ENCODE data around the gene TRIM31. TPM values are rescaled to one million over a fixed set of nuclear protein-coding genes. Genes with fewer than 3 reads are reported as not detected.

TRIM31 gene
- polyA plus RNA-seq, 4 donors, result 5.2 to 41.6 (median 32.7) TPM

GRCh38 chr6:30062471-30063178 lies 50.3 kb downstream of the TRIM31 start:
- H3K4me3 ChIP-seq (ENCODE audit: low read depth in 1 of 3, low read length in 3 of 3), result peak overlapping the region in 2 of 3 donors; percentile 62 to 85
- peak overlapping the region in 1 of 3 donors; percentile 93 for H3K27ac ChIP-seq (ENCODE audit: low read depth in 1 of 3, low read length in 2 of 3)
- no peaks in the 10 kb centered on the region for H3K27me3 ChIP-seq (ENCODE audit: control insufficient read depth in 3 of 3, insufficient read depth in 3 of 3, low read length in 3 of 3)
- peaks cover 2 to 27% (median 12%) of the 10 kb centered on the region in 3 donors for H3K4me1 ChIP-seq (ENCODE audit: control insufficient read depth in 3 of 3, insufficient read depth in 2 of 3, low read depth in 1 of 3, low read length in 2 of 3)
- FAIRE-seq (no peak), DNase-seq (no peak)
- WGBS, 3 donors, result 82 to 87% (median 86%) methylated on average over 7 of the region's 7 CpGs
- peaks cover 0 to 2% (median 0%) of the 10 kb centered on the region in 3 donors for H3K36me3 ChIP-seq (ENCODE audit: control insufficient read depth in 3 of 3, insufficient read depth in 2 of 3, low read depth in 1 of 3, low read length in 3 of 3)
- H3K9me3 ChIP-seq (ENCODE audit: control insufficient read depth in 2 of 2, insufficient read depth in 1 of 2, low read depth in 1 of 2, low read length in 1 of 2), result no peaks in the 10 kb centered on the region

- WGBS, 3 donors, result 19 to 40% (median 23%) methylated on average over 13 of the region's 13 CpGs
- DNase-seq (no peak), FAIRE-seq (no peak)
- H3K4me1 ChIP-seq (ENCODE audit: control insufficient read depth in 3 of 3, insufficient read depth in 2 of 3, low read depth in 1 of 3, low read length in 2 of 3), result peaks cover 2 to 27% (median 12%) of the 10 kb centered on the region in 3 donors
- no peaks in the 10 kb centered on the region for H3K9me3 ChIP-seq (ENCODE audit: control insufficient read depth in 2 of 2, insufficient read depth in 1 of 2, low read depth in 1 of 2, low read length in 1 of 2)
- H3K36me3 ChIP-seq (ENCODE audit: control insufficient read depth in 3 of 3, insufficient read depth in 2 of 3, low read depth in 1 of 3, low read length in 3 of 3), result peaks cover 0 to 3% (median 0%) of the 10 kb centered on the region in 3 donors
- H3K27me3 ChIP-seq (ENCODE audit: control insufficient read depth in 3 of 3, insufficient read depth in 3 of 3, low read length in 3 of 3), result no peaks in the 10 kb centered on the region
- H3K4me3 ChIP-seq (ENCODE audit: low read depth in 1 of 3, low read length in 3 of 3), result peak overlapping the region; percentile 62 to 85 (median 75)
- H3K27ac ChIP-seq (ENCODE audit: low read depth in 1 of 3, low read length in 2 of 3), result peak overlapping the region; percentile 86 to 97 (median 93)
Measured at GRCh38 chr6:30061858-30062458, 50.9 kb downstream of the TRIM31 start.

GRCh38 chr6:30061092-30061857 lies 51.6 kb downstream of the TRIM31 start, which contains the start of gene POLR1H:
POLR1H (plus strand) TSS chr6:30061265; CDS start chr6:30061525, 260 bp downstream.
- peak; percentile 98 to 99 for DNase-seq
- H3K36me3 ChIP-seq (ENCODE audit: control insufficient read depth in 3 of 3, insufficient read depth in 2 of 3, low read depth in 1 of 3, low read length in 3 of 3), result peaks cover 0 to 3% (median 0%) of the 10 kb centered on the region in 3 donors
- 0% methylated on average over 48 of the region's 48 CpGs for WGBS, 3 donors
- peaks cover 2 to 27% (median 12%) of the 10 kb centered on the region in 3 donors for H3K4me1 ChIP-seq (ENCODE audit: control insufficient read depth in 3 of 3, insufficient read depth in 2 of 3, low read depth in 1 of 3, low read length in 2 of 3)
- peak within 1 kb of the TSS; percentile 62 to 85 (median 75) for H3K4me3 ChIP-seq (ENCODE audit: low read depth in 1 of 3, low read length in 3 of 3)
- no peaks in the 10 kb centered on the region for H3K27me3 ChIP-seq (ENCODE audit: control insufficient read depth in 3 of 3, insufficient read depth in 3 of 3, low read length in 3 of 3)
- peak within 1 kb of the TSS; percentile 86 to 97 (median 93) for H3K27ac ChIP-seq (ENCODE audit: low read depth in 1 of 3, low read length in 2 of 3)
- no peaks in the 10 kb centered on the region for H3K9me3 ChIP-seq (ENCODE audit: control insufficient read depth in 2 of 2, insufficient read depth in 1 of 2, low read depth in 1 of 2, low read length in 1 of 2)
- FAIRE-seq, result no peak

- 0 to 1% (median 0%) methylated on average over 24 of the region's 24 CpGs for WGBS, 3 donors
- DNase-seq (peak in 1 of 2 donors; percentile 63), FAIRE-seq (no peak)
Measured at GRCh38 chr6:30060606-30061091, 52.2 kb downstream of the TRIM31 start.

DNA sequence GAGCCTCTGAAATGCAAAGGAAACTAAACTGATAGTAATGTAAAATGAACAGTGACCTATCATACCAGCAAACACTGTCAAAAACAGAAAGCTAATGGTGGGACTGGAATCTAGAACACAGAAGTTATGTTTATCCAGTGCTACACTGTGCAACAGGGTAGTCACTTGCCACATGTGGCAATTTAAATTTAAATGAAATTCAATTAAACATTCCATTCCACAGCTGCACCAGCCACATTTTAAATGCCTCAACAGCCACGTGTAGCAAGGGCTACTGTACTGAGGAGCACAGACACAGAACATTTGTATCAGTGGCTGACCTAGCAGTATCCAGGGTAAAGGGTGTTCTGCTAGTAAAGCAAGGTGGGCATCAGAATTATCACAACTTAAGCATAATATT lies 57.4 kb downstream of the TRIM31 start:
- Histone ChIP-seq H3K27me3 (ENCODE audit: control insufficient read depth in 3 of 3, insufficient read depth in 3 of 3, low read length in 3 of 3) (no peaks in the 10 kb centered on the region), H3K9me3 (ENCODE audit: control insufficient read depth in 2 of 2, insufficient read depth in 1 of 2, low read depth in 1 of 2, low read length in 1 of 2) (no peaks in the 10 kb centered on the region), H3K4me3 (ENCODE audit: low read depth in 1 of 3, low read length in 3 of 3) (no peak overlapping the region), H3K27ac (ENCODE audit: low read depth in 1 of 3, low read length in 2 of 3) (no peak overlapping the region), H3K4me1 (ENCODE audit: control insufficient read depth in 3 of 3, insufficient read depth in 2 of 3, low read depth in 1 of 3, low read length in 2 of 3) (peaks cover 2 to 4% (median 3%) of the 10 kb centered on the region in 3 donors), H3K36me3 (ENCODE audit: control insufficient read depth in 3 of 3, insufficient read depth in 2 of 3, low read depth in 1 of 3, low read length in 3 of 3) (peaks cover 0 to 3% (median 2%) of the 10 kb centered on the region in 3 donors)
- DNase-seq, result no peak
- WGBS, 3 donors, result 50 to 69% (median 60%) methylated on average over 1 of the region's 1 CpG
- no peak for FAIRE-seq

More at GRCh38 chr6:30060606-30061091, 52.2 kb downstream of the TRIM31 start:
- H3K36me3 ChIP-seq (ENCODE audit: control insufficient read depth in 3 of 3, insufficient read depth in 2 of 3, low read depth in 1 of 3, low read length in 3 of 3), result peaks cover 0 to 3% (median 0%) of the 10 kb centered on the region in 3 donors
- H3K27me3 ChIP-seq (ENCODE audit: control insufficient read depth in 3 of 3, insufficient read depth in 3 of 3, low read length in 3 of 3), result no peaks in the 10 kb centered on the region
- H3K4me3 ChIP-seq (ENCODE audit: low read depth in 1 of 3, low read length in 3 of 3), result peak overlapping the region; percentile 62 to 85 (median 75)
- no peaks in the 10 kb centered on the region for H3K9me3 ChIP-seq (ENCODE audit: control insufficient read depth in 2 of 2, insufficient read depth in 1 of 2, low read depth in 1 of 2, low read length in 1 of 2)
- peak overlapping the region; percentile 55 to 97 (median 93) for H3K27ac ChIP-seq (ENCODE audit: low read depth in 1 of 3, low read length in 2 of 3)
- H3K4me1 ChIP-seq (ENCODE audit: control insufficient read depth in 3 of 3, insufficient read depth in 2 of 3, low read depth in 1 of 3, low read length in 2 of 3), result peaks cover 2 to 21% (median 8%) of the 10 kb centered on the region in 3 donors

- 83 to 93% (median 85%) methylated on average over 3 of the region's 3 CpGs for WGBS, 3 donors
- H3K4me3 ChIP-seq (ENCODE audit: low read depth in 1 of 3, low read length in 3 of 3), result no peak overlapping the region
Measured at GRCh38 chr6:30053682-30054081, 59.2 kb downstream of the TRIM31 start.

More at GRCh38 chr6:30053682-30054081, 59.2 kb downstream of the TRIM31 start:
- no peak overlapping the region for H3K27ac ChIP-seq (ENCODE audit: low read depth in 1 of 3, low read length in 2 of 3)
- DNase-seq (no peak), FAIRE-seq (no peak)
- H3K9me3 ChIP-seq (ENCODE audit: control insufficient read depth in 2 of 2, insufficient read depth in 1 of 2, low read depth in 1 of 2, low read length in 1 of 2), result no peaks in the 10 kb centered on the region
- no peaks in the 10 kb centered on the region for H3K27me3 ChIP-seq (ENCODE audit: control insufficient read depth in 3 of 3, insufficient read depth in 3 of 3, low read length in 3 of 3)
- peaks cover 2 to 3% (median 2%) of the 10 kb centered on the region in 3 donors for H3K36me3 ChIP-seq (ENCODE audit: control insufficient read depth in 3 of 3, insufficient read depth in 2 of 3, low read depth in 1 of 3, low read length in 3 of 3)
- no peaks in the 10 kb centered on the region for H3K4me1 ChIP-seq (ENCODE audit: control insufficient read depth in 3 of 3, insufficient read depth in 2 of 3, low read depth in 1 of 3, low read length in 2 of 3)

Measured in small intestine (tissue), 7 donors.